Stimulated activated CD4-positive, alpha-beta T cell treated with anti-CD3 and anti-CD28 coated beads, Interleukin-4, amount 100 ng/mL, for 1 hour (primary cell): ENCODE results near the gene SETBP1.

Experiments
- DNase-seq: peaks from one replicate; pipeline ENCODE4 v3.0.0-alpha.2; 2020

The SETBP1 gene

DNA sequence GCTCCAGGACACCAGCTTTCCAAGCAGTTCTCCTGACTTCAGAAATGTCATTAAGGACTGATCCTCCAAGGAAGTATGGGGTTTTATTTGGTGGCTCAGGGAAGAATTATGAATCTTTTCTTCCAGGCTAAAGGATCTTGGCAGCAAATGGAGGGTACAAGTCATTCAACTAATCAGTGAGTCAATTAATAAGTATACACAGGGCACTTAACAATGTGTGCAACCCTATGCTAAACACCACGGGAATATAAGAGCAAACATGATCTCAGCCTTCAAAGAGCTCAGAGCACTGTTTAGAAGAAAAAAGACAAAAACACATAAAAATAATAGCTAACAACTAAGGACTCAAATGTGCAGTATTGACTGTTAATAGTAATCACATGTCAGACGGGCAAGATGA lies 234.5 kb downstream of the SETBP1 start:
- no peak for DNase-seq

DNA sequence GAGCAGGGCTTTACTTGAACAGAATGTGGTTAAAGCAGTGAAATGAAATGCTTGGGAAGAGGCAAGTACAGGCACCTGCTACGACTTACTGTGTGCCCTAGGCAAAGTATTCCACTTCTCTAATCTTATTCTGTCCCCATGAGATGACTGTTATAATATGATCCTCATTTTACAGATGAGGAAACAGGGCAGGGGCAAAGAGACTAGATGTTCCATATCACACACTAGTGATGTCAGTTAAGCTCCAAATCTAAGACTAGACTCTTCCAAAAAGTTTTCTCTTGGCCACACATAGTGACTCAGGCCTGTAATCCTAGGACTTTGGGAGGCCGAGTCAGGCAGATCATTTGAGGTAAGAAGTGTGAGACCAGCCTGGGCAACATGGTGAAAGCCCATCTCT lies 235.0 kb downstream of the SETBP1 start:
- DNase-seq = no peak

- DNase-seq = no peak
Measured at GRCh38 chr18:44916429-44917207, 235.9 kb downstream of the SETBP1 start.

DNA sequence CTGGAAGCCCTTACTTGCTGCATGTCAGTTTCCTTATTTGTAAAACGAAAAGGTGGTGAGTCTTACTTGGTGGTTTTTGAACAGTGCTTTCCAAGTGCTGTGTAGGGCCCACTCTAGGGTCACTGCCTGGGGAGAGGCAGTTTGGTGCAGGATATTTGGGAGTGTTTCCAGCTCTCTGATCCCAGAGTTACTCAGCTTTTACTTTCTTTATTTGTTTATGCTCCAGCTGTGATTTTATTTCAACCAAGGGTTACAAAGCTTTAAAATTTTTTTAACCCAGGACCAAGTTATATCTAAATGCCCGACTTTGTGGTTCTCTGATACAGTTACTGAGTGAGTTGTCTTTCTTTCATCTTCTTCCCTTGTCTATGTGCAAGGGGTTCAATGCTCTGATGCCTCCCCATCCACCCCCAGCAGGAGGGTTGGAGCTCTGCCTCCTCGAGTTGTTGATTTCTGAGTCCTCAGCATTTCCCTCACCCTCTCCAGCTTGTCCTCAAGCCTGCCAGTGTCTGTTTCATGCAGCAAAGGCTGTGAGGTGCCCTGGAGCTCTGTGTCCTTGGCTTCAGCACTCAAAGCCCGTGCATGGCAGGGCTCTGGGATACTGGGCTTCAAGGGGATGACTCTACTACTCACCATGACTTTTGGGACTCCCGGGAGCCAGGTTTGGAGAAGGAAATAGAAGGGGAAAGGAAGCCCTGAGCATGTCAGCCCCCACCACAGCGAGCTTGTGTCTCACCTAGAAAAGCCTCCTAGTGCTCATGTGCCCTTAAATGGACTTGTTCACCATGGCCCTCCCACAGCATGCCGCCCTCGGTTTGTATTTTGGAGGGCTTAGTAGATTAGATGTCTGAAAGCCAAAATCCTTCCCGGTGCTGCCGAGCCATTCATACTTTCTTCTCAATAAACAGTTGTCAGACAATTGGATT lies 236.8 kb downstream of the SETBP1 start:
- DNase-seq = no peak

DNA sequence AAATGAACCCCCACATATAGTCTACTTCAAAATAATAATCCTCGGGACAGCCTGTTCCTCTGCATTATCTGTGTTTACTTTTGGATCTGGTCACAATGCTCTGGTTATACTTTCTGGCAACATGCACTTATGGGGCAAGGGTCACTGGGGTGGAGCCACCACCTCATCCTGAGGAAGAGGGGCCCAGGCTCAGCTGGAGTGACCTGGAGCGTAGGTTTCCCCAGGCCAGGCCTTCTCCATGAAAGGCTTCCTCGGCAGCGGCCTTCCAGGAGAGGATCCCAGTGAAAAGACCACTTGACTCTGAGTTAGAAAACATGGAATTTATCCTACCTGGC lies 237.4 kb downstream of the SETBP1 start:
- DNase-seq = no peak

- no peak for DNase-seq
Measured at GRCh38 chr18:44920441-44920840, 239.8 kb downstream of the SETBP1 start.

- DNase-seq = no peak
Measured at GRCh38 chr18:44921974-44922373, 241.3 kb downstream of the SETBP1 start.

DNA sequence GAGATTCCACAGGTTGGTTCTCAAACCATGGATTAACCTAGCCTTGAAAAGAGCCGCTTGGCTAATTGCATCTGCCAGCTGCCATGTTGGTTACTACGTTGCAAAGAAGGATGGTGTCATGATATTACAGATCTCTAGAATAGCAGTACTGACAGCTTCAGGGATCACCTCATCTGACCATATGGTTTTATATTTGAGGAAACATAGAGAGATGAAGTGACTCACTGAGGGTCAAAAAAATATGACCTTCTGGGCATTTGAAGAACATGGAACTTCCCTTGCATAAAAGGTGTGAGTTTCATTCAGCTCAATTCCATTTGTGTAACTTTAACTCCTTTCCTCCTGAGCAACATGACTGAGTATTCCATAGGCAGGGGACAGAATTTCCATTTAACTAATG lies 242.3 kb downstream of the SETBP1 start:
- no peak for DNase-seq

- DNase-seq = no peak
Measured at GRCh38 chr18:44924785-44925499, 244.3 kb downstream of the SETBP1 start.

- DNase-seq = no peak
Measured at GRCh38 chr18:44927127-44927849, 246.6 kb downstream of the SETBP1 start.

DNA sequence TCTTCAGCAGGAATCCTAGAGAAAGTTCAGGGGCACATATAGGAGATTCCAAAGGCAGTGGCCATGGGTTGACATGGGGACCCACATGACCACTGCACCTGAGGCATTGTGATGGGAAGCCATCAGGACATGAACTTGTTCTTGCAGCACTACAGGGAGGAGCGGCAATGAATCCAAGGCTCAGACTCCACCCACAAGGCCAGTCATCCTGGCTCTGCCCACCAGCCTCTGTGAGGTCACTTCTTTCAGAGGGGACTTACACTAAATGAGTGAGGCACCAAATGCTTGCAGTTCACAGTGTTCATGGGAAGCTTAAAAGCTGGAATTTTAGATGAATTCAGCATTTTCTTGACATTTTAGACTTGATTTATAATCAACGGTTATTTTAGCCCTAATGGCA lies 254.2 kb downstream of the SETBP1 start:
- DNase-seq = no peak

GRCh38 chr18:44935455-44935854 lies 254.8 kb downstream of the SETBP1 start:
- DNase-seq = no peak

GRCh38 chr18:44936485-44936884 lies 255.8 kb downstream of the SETBP1 start:
- no peak for DNase-seq

DNA sequence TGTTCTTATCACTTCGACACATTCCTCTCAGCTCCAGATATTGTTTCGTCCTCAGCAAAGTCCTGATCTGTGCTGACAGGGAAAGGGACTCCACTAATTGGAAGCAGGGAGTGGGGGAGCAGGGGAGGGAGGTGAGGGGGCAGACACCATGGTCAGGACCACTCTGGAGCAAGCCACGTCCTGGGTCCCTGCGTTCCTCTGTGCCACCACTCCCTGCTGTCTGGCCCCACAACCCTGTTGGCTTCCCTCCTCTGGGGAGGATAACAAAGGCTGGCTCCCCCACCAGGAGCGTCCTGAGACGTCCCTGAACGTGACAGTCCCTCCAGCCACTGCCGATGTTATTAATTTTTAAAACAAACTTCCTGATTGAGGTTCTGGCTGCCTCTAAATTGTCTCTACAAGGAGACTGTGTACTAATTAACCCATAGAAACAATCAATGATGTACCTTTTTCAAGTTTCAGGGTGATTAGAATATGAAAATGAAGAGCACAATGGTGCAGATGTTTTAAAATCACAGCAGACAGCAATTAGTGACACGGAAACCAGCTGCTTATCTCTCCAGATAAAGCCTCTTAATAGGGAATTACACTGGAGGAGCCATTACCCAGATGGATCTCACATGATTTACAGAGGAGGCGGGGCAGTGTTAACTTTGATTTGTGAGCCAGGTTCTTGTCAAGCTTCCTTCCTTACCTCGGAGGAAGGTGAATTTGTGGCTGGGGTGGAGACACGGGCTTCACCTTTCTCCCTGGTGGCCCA lies 257.5 kb downstream of the SETBP1 start:
- DNase-seq = no peak

GRCh38 chr18:44938720-44939665 lies 258.3 kb downstream of the SETBP1 start:
- DNase-seq = no peak

- DNase-seq = no peak
Measured at GRCh38 chr18:44941516-44941915, 260.8 kb downstream of the SETBP1 start.

GRCh38 chr18:44942073-44942472 lies 261.4 kb downstream of the SETBP1 start:
- DNase-seq = no peak

DNA sequence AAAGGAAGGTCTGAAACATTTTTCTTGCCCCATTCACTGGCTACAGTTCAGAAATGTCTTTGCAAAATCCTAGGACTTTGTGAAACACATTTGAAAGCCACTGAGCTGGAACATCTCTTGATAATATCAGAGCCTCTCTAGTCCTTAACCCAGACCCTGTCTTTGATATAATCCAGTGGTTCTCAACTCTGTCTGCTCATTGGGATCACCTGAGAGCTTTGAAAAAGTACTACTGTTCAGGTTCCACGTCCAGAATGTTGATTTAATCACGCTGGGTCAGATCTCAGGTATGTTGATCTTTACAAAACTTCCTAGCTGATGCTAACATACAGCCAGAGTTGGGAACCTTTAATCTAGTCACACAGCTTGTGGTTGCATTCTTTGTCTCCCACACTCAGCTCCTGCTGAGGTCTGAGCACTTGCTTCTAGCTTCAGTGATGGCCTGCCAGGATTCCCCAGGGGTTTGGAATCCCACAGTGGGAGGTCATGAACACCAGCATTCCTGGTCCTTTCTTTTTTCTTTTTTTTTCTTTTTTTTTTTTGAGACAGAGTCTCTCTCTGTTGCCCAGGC lies 262.7 kb downstream of the SETBP1 start:
- no peak for DNase-seq

- no peak for DNase-seq
Measured at GRCh38 chr18:44944461-44944860, 263.8 kb downstream of the SETBP1 start.

DNA sequence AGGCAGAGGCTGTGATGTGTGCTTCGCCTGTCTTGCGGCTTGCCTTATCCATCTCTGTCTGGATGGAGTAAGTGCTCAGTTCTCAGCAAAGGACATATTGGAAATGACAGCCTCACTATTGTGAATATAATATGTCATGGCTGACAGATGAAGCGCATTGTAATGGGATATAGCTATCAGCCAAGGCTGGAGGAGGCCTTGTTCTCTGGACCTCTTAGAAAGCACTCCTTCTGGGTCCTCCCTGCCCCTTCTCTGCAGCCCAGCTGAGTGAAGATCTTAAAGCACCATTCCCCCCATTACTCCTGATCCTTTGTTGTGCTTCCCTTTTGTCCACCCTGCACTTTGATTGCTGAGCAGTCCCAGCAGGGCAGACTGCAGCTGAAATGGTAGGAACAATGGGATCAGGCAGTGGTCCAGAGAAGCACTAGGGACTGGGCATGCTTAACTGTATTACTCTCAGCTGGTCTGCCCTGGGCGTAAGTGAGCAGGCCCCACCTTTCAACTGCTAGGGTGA lies 265.3 kb downstream of the SETBP1 start:
- DNase-seq = no peak
